Gastroesophageal sphincter (tissue), 4 donors: ENCODE data around the gene BRMS1L. TPM values are rescaled to one million over a fixed set of nuclear protein-coding genes. Genes with fewer than 3 reads are reported as not detected.
"Not testable (repeated sequence)": the region's sequence is repeated elsewhere in the genome, so short reads cannot be mapped to it uniquely, and the experiment has no call there.

Source experiments
- ATAC-seq: fragments of 150-250 bp; one replicate; pipeline ENCODE4 v1.9.1; 2016; ENCODE audit warnings: mild to moderate bottlenecking, moderate library complexity
- H3K27ac ChIP-seq, 4 donors: fragments of 200-600 bp; sonication (generic) in 3 of 4; 1 replicate in 3 of 4; 2 replicates in 1 of 4; pipeline ENCODE4 v1.5.1; 2016 to 2019
- H3K27me3 ChIP-seq: fragments of 200-600 bp; sonication (generic); one replicate; pipeline ENCODE4 v1.5.1; 2019
- H3K36me3 ChIP-seq, 2 donors: fragments of 200-600 bp; sonication (generic); one replicate each; pipeline ENCODE4 v1.5.1; 2019; ENCODE audit warnings: control low read depth in 1 of 2
- H3K4me1 ChIP-seq, 3 donors: fragments of 200-600 bp; sonication (generic); 1 replicate in 2 of 3; 2 replicates in 1 of 3; pipeline ENCODE4 v1.5.1; 2016 to 2019; ENCODE audit warnings: control low read depth in 2 of 3
- H3K4me3 ChIP-seq, 2 donors: fragments of 200-600 bp; sonication (generic); one replicate each; pipeline ENCODE4 v1.5.1; 2019; ENCODE audit warnings: mild to moderate bottlenecking in 1 of 2, moderate library complexity in 1 of 2
- H3K9me3 ChIP-seq, 3 donors: fragments of 200-600 bp; sonication (generic); one replicate each; pipeline ENCODE4 v1.5.1; 2017 to 2019; ENCODE audit warnings: control low read depth in 2 of 3
- CTCF ChIP-seq, 4 experiments: fragments of 200-600 bp in 2 of 4; fragments of 450-650 bp in 2 of 4; sonication (generic) in 1 of 4; IDR thresholded peaks; one replicate each; pipeline ENCODE4 v1.5.1; 2017 to 2019; ENCODE audit warnings: antibody characterized with exemption in 4 of 4, mild to moderate bottlenecking in 2 of 4, moderate library complexity in 2 of 4
- EP300 ChIP-seq: sonication (generic); formaldehyde crosslinking; IDR thresholded peaks from one replicate; pipeline ENCODE4 v1.6.1; 2017; ENCODE audit warnings: antibody characterized with exemption, mild to moderate bottlenecking
- POLR2A ChIP-seq, 2 donors: fragments of 450-650 bp; IDR thresholded peaks; one replicate each; pipeline ENCODE4 v1.6.1; 2017; ENCODE audit warnings: antibody characterized with exemption in 2 of 2, mild to moderate bottlenecking in 2 of 2, moderate library complexity in 1 of 2
- POLR2AphosphoS5 ChIP-seq: sonication (generic); formaldehyde crosslinking; IDR thresholded peaks from one replicate; pipeline ENCODE4 v1.6.1; 2017; ENCODE audit warnings: antibody characterized with exemption
- WGBS, 2 donors: methylation state at CpG; one replicate each; pipeline ENCODE4 v1.1.5; 2018; ENCODE audit warnings: low coverage in 1 of 2; 5-methylcytosine and 5-hydroxymethylcytosine counted together
- total RNA-seq, 4 donors: library from RNA; depleted of rRNA; stranded (reverse); fragments of >200 nt; gene quantifications; one replicate each; pipeline ENCODE4 v1.1.0, GENCODE V29; 2016

Gene BRMS1L
- total RNA-seq, 4 donors from 2014 or later: 5.4 to 8.9 (median 7.0) TPM

- H3K4me1 ChIP-seq: peaks cover 0 to 49% (median 0%) of the 10 kb centered on the region in 3 donors
- 40 to 60% methylated on average over 8 of the region's 8 CpGs for WGBS, 2 donors
- peak overlapping the region; percentile 79 to 94 for H3K4me3 ChIP-seq
- no peaks in the 10 kb centered on the region for H3K27me3 ChIP-seq
- H3K36me3 ChIP-seq: no peaks in the 10 kb centered on the region
- no peaks in the 10 kb centered on the region for H3K9me3 ChIP-seq
- TF ChIP-seq EP300 (no peak), POLR2A (IDR thresholded peaks at IDR 0.05) (no peak), CTCF (IDR thresholded peaks at IDR 0.05) (no peak), POLR2AphosphoS5 (no peak)
- ATAC-seq: no peak
- H3K27ac ChIP-seq: peak overlapping the region in 1 of 4 donors; percentile 91
Measured at GRCh38 chr14:35807131-35807961, 18.8 kb upstream of the BRMS1L start.

GRCh38 chr14:35808076-35808637, 18.0 kb upstream of the BRMS1L start:
- no peak for ATAC-seq
- peak overlapping the region; percentile 83 to 96 (median 92) for H3K27ac ChIP-seq
- no peak for TF ChIP-seq EP300
- no peak for TF ChIP-seq CTCF (IDR thresholded peaks at IDR 0.05)
- TF ChIP-seq POLR2AphosphoS5: no peak
- no peak for TF ChIP-seq POLR2A (IDR thresholded peaks at IDR 0.05)

GRCh38 chr14:35808638-35809563, 17.2 kb upstream of the BRMS1L start, which contains the start of gene RALGAPA1:
Gene RALGAPA1 (minus strand): TSS chr14:35809295. CDS start chr14:35808835, 460 bp downstream.
- peak within 1 kb of the TSS; percentile 83 to 96 (median 92) for H3K27ac ChIP-seq
- WGBS, 2 donors: 1 to 8% methylated on average over 2 to 8 of the region's 66 CpGs

More at GRCh38 chr14:35808076-35808637, 18.0 kb upstream of the BRMS1L start:
- Histone ChIP-seq H3K4me3 (peak overlapping the region; percentile 79 to 94), H3K27me3 (no peaks in the 10 kb centered on the region), H3K36me3 (no peaks in the 10 kb centered on the region), H3K4me1 (peaks cover 0 to 42% (median 0%) of the 10 kb centered on the region in 3 donors), H3K9me3 (no peaks in the 10 kb centered on the region)
- 0 to 4% methylated on average over 5 of the region's 11 CpGs for WGBS, 2 donors

DNA sequence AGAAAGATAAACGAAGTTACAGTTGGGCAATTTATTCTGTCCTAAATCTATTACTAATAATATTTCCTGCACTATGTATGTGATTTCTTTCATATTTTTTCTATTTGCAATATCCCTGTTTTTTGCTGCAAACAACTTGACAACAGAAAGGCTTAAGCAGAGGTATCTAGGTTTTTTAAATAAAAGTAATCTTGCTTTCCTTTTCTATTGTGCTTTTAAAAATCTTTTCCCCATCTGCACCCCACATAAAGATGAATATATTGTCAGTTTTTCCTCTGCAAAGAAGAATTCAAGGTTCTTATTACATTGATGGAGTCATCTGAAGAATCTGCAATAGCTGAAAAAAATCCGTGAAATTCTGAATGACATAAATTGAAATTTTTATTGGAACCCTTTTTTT, 16.5 kb upstream of the BRMS1L start:
- TF ChIP-seq CTCF (IDR thresholded peaks at IDR 0.05) (no peak), POLR2A (IDR thresholded peaks at IDR 0.05) (no peak), EP300 (no peak), POLR2AphosphoS5 (no peak)
- H3K27ac ChIP-seq: peak overlapping the region; percentile 83 to 96 (median 92)
- no peaks in the 10 kb centered on the region for H3K36me3 ChIP-seq
- H3K4me1 ChIP-seq: peaks cover 0 to 30% (median 0%) of the 10 kb centered on the region in 3 donors
- H3K27me3 ChIP-seq: no peaks in the 10 kb centered on the region
- 18 to 34% methylated on average over 2 of the region's 2 CpGs for WGBS, 2 donors
- no peak for ATAC-seq
- H3K4me3 ChIP-seq: peak overlapping the region; percentile 79 to 94
- no peaks in the 10 kb centered on the region for H3K9me3 ChIP-seq

More at GRCh38 chr14:35808638-35809563, 17.2 kb upstream of the BRMS1L start, which contains the start of gene RALGAPA1:
- not testable (repeated sequence) for H3K36me3 ChIP-seq, H3K9me3 ChIP-seq, H3K27me3 ChIP-seq
- peak within 1 kb of the TSS; percentile 79 to 94 for H3K4me3 ChIP-seq
- peaks cover 0 to 34% (median 0%) of the 10 kb centered on the region in 3 donors for H3K4me1 ChIP-seq
- ATAC-seq: peak; percentile 100
- TF ChIP-seq POLR2AphosphoS5 (peak; percentile 86), CTCF (IDR thresholded peaks at IDR 0.05) (peak in 3 of 4 experiments; percentile 10 to 70 (median 65)), POLR2A (IDR thresholded peaks at IDR 0.05) (peak; percentile 84 to 91)
